Glutamatergic neuron (in vitro differentiated cells): ENCODE measurements around the gene ATP6V0A1. TPM values are rescaled to one million over a fixed set of nuclear protein-coding genes. Genes with fewer than 3 reads are reported as not detected.
"Not testable (repeated sequence)": the region's sequence is repeated elsewhere in the genome, so short reads cannot be mapped to it uniquely, and the experiment has no call there.

ENCODE experiments used
- DNase-seq: peaks from one replicate; pipeline ENCODE4 v3.0.0; 2022
- H3K27ac Mint-ChIP-seq: one replicate; pipeline ENCODE4 v1.8.0; 2020; ENCODE audit warnings: mild to moderate bottlenecking, mixed read lengths, inconsistent platforms; ENCODE audit not compliant: unreplicated experiment
- H3K27me3 Mint-ChIP-seq: one replicate; pipeline ENCODE4 v1.8.0; 2020; ENCODE audit warnings: mild to moderate bottlenecking, moderate library complexity, mixed read lengths, inconsistent platforms; ENCODE audit not compliant: unreplicated experiment
- H3K36me3 Mint-ChIP-seq: one replicate; pipeline ENCODE4 v1.8.0; 2020; ENCODE audit warnings: mild to moderate bottlenecking, mixed read lengths, inconsistent platforms; ENCODE audit not compliant: unreplicated experiment
- H3K4me1 Mint-ChIP-seq: one replicate; pipeline ENCODE4 v1.8.0; 2020; ENCODE audit warnings: mild to moderate bottlenecking, low read depth, mixed read lengths, inconsistent platforms; ENCODE audit not compliant: unreplicated experiment
- H3K4me3 Mint-ChIP-seq: one replicate; pipeline ENCODE4 v1.8.0; 2020; ENCODE audit warnings: mild to moderate bottlenecking, mixed read lengths, inconsistent platforms; ENCODE audit not compliant: unreplicated experiment
- H3K9me3 Mint-ChIP-seq: one replicate; pipeline ENCODE4 v1.8.0; 2020; ENCODE audit warnings: mild to moderate bottlenecking, moderate library complexity, mixed read lengths, inconsistent platforms; ENCODE audit not compliant: unreplicated experiment
- total RNA-seq: library from RNA; stranded (reverse); fragmentation: NEBNext Ultra II Directional; extraction: Animal tissue kit (Norgen Biotek cat#: 25700); gene quantifications from one replicate; pipeline ENCODE4 v1.2.1, GENCODE V29; 2021; ENCODE audit not compliant: unreplicated experiment
- TF ChIP-seq, protein P1 (sequence below): fragments of 200-600 bp; sonication (generic); IDR thresholded peaks from one replicate; pipeline ENCODE4 v1.5.0; 2021; ENCODE audit not compliant: partially characterized antibody, unreplicated experiment

Gene ATP6V0A1
- total RNA-seq, 1 donor from 2014 or later = 253 TPM

DNA sequence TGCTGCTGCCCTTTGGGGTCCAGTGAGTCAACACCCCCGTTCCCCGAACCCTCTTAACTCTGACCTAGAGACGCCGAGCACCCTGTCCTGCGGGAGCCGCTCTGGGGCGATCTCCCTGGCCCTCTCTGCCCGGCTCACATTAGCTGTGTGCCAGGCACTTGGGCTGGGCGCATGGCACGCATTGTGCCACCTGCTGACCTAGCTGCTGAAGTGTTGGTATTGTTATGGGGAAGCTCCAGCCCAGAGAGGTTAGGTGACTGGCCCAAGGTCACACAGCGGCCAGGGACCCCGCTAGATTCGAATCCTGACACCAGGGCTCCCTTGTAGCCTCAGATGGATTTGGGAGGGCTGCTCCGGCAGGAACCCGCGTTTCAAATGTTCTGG, 95.2 kb downstream of the ATP6V0A1 start:
- Mint-ChIP-seq H3K4me3 (peak overlapping the region; percentile 90), H3K27ac (peak overlapping the region; percentile 33), H3K4me1 (peaks cover 16% of the 10 kb centered on the region), H3K9me3 (peaks cover 6% of the 10 kb centered on the region), H3K36me3 (no peaks in the 10 kb centered on the region), H3K27me3 (peaks cover 6% of the 10 kb centered on the region)
- no peak for DNase-seq
- TF ChIP-seq, protein P1, sequence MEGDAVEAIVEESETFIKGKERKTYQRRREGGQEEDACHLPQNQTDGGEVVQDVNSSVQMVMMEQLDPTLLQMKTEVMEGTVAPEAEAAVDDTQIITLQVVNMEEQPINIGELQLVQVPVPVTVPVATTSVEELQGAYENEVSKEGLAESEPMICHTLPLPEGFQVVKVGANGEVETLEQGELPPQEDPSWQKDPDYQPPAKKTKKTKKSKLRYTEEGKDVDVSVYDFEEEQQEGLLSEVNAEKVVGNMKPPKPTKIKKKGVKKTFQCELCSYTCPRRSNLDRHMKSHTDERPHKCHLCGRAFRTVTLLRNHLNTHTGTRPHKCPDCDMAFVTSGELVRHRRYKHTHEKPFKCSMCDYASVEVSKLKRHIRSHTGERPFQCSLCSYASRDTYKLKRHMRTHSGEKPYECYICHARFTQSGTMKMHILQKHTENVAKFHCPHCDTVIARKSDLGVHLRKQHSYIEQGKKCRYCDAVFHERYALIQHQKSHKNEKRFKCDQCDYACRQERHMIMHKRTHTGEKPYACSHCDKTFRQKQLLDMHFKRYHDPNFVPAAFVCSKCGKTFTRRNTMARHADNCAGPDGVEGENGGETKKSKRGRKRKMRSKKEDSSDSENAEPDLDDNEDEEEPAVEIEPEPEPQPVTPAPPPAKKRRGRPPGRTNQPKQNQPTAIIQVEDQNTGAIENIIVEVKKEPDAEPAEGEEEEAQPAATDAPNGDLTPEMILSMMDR = no peak

- H3K36me3 Mint-ChIP-seq = no peaks in the 10 kb centered on the region
- peaks cover 13% of the 10 kb centered on the region for H3K4me1 Mint-ChIP-seq
- DNase-seq = peak; percentile 97
- H3K27me3 Mint-ChIP-seq = peaks cover 4% of the 10 kb centered on the region
- H3K4me3 Mint-ChIP-seq = peak overlapping the region; percentile 90
- TF ChIP-seq, protein P1 = no peak
- peaks cover 6% of the 10 kb centered on the region for H3K9me3 Mint-ChIP-seq
- peak overlapping the region; percentile 89 for H3K27ac Mint-ChIP-seq
Observed at GRCh38 chr17:42554250-42555121, 95.8 kb downstream of the ATP6V0A1 start.

DNA sequence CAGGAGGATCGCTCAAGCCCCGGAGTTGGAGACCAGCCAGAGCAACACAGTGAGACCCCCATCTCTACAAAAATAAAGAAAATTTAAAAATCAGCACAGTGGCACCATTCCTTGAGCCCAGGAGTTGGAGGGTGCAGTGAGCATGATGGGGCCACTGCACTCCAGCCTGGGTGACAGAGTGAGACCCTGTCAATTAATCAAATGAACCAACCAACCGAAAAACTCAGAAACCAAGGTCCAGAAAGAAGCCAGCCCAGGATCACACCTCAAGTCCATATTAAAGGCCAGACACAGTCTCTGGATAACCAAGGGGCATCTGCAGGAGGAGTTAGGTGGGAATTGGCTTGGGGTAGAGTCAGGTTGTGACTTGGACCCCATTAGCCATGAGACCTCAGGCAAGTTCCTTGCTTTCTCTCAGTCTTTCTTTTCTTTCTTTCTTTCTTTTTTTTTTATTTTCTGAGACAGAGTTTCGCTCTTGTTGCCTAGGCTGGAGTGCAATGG, 96.5 kb downstream of the ATP6V0A1 start:
- no peak for DNase-seq
- Mint-ChIP-seq H3K4me1 (peaks cover 15% of the 10 kb centered on the region), H3K36me3 (no peaks in the 10 kb centered on the region), H3K4me3 (peak overlapping the region; percentile 90), H3K27ac (peak overlapping the region; percentile 89), H3K9me3 (peaks cover 8% of the 10 kb centered on the region), H3K27me3 (peaks cover 4% of the 10 kb centered on the region)
- TF ChIP-seq, protein P1 = no peak

DNA sequence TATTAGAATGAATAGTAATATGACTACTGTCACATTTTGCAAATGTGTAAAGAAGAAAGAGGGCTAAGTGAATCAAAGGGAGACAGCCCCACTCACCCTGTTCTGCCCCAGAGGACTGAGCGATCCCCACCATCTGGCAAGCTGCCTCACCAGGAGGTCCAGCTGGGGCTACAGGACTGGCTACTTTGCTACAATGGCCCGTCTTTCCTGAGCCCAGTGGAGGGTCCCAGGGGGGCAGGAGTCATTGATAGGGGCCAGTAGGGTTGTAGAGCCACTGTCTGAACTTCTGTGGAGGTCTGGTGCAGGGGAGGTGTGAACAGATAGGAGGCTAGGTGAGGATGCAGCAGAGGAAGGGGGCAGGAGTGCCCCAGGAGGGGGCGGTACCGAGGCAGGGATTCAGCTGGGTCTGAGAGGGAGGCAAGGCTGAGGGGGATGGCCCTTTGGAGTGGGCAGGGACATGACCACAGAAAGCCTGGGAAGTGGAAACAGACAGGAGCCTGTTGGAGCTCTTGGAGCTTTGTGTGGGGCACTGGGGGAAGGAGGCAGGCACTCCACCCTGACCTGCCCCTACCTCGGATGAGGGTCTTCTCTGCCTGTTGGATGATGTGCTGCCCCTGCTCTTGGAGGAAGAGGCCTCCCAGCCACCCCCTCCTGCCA, 97.4 kb downstream of the ATP6V0A1 start:
- peaks cover 15% of the 10 kb centered on the region for H3K4me1 Mint-ChIP-seq
- DNase-seq = peak; percentile 53
- H3K27ac Mint-ChIP-seq = peak overlapping the region; percentile 79
- H3K4me3 Mint-ChIP-seq = peak overlapping the region; percentile 38
- TF ChIP-seq, protein P1 = peak; percentile 22
- not testable (repeated sequence) for H3K9me3 Mint-ChIP-seq, H3K27me3 Mint-ChIP-seq, H3K36me3 Mint-ChIP-seq
